HPDE6-E6E7 (cell line): Measurements from ENCODE around the gene PCP4.

Experiments
- DNase-seq: peaks from one replicate; pipeline ENCODE4 v3.0.0; 2011; ENCODE audit warnings: missing footprints; ENCODE audit errors: extremely low spot score

PCP4 gene

GRCh38 chr21:39867198-39867650 is at the start of gene PCP4:
Gene PCP4, plus strand, starts transcription at chr21:39867438. Its CDS starts 64 bp downstream, at chr21:39867502.
- peak; percentile 45 for DNase-seq

GRCh38 chr21:39818557-39818956 is 48.7 kb upstream of the PCP4 start:
- DNase-seq, result no peak

- DNase-seq, result no peak
Observed at GRCh38 chr21:39822042-39822441, 45.2 kb upstream of the PCP4 start.

- DNase-seq, result no peak
Observed at GRCh38 chr21:39825250-39825649, 42.0 kb upstream of the PCP4 start.

GRCh38 chr21:39834543-39834942 is 32.7 kb upstream of the PCP4 start:
- no peak for DNase-seq

- no peak for DNase-seq
Observed at GRCh38 chr21:39837861-39838359, 29.3 kb upstream of the PCP4 start.

- no peak for DNase-seq
Observed at GRCh38 chr21:39840373-39841097, 26.7 kb upstream of the PCP4 start.

- no peak for DNase-seq
Observed at GRCh38 chr21:39842741-39843459, 24.3 kb upstream of the PCP4 start.

GRCh38 chr21:39843483-39843882 is 23.8 kb upstream of the PCP4 start:
- DNase-seq, result no peak

GRCh38 chr21:39843916-39844315 is 23.3 kb upstream of the PCP4 start:
- no peak for DNase-seq

GRCh38 chr21:39845571-39846130 is 21.6 kb upstream of the PCP4 start:
- DNase-seq, result no peak

- no peak for DNase-seq
Observed at GRCh38 chr21:39847877-39848276, 19.4 kb upstream of the PCP4 start.

GRCh38 chr21:39849014-39849655 is 18.1 kb upstream of the PCP4 start:
- DNase-seq, result no peak

- no peak for DNase-seq
Observed at GRCh38 chr21:39850333-39850732, 16.9 kb upstream of the PCP4 start.

- DNase-seq, result no peak
Observed at GRCh38 chr21:39851002-39851618, 16.1 kb upstream of the PCP4 start.

- DNase-seq, result no peak
Observed at GRCh38 chr21:39852021-39852721, 15.1 kb upstream of the PCP4 start.

GRCh38 chr21:39852726-39853500 is 14.3 kb upstream of the PCP4 start:
- DNase-seq, result no peak

GRCh38 chr21:39854572-39854971 is 12.7 kb upstream of the PCP4 start:
- no peak for DNase-seq

GRCh38 chr21:39855595-39855994 is 11.6 kb upstream of the PCP4 start:
- no peak for DNase-seq

- DNase-seq, result no peak
Observed at GRCh38 chr21:39860600-39860999, 6.6 kb upstream of the PCP4 start.
